HuH-7.5 (cell line): ENCODE data around the gene SND1.
"Not testable (repeated sequence)": the region's sequence is repeated elsewhere in the genome, so short reads cannot be mapped to it uniquely, and the experiment has no call there.

ENCODE experiments used
- DNase-seq: peaks from one replicate; pipeline ENCODE4 v3.0.0; 2011; ENCODE audit warnings: low spot score

SND1 gene

GRCh38 chr7:127962589-127963361, 310.8 kb downstream of the SND1 start:
- DNase-seq: no peak

- not testable (repeated sequence) for DNase-seq
These were observed 311.9 kb downstream of the SND1 start for GRCh38 chr7:127963850-127964249.

GRCh38 chr7:127967281-127967680, 315.3 kb downstream of the SND1 start:
- no peak for DNase-seq

- no peak for DNase-seq
These were observed 316.6 kb downstream of the SND1 start for GRCh38 chr7:127968547-127968946.

DNA sequence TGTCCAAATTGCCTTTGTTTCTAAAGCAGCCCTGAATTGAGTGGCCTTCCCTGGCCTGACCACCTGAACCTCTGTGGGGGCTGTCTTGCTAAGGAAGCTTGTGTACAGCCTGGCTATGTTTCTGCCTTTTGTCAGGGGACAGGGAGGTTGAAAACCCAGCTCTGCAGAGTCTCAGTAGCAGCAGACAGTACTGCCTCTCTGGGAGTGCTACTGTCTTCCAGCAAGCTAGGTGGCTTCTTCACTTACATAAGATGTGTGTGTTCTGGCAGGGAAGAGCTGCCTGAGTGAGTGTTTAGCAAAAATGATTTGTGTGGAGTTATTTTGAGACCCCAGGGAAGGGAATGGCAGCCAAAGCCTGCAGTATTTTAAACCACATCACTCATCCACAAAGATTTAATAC, 321.8 kb downstream of the SND1 start:
- no peak for DNase-seq

GRCh38 chr7:127974446-127975035, 322.5 kb downstream of the SND1 start:
- no peak for DNase-seq

- DNase-seq: no peak
These were observed 324.2 kb downstream of the SND1 start for GRCh38 chr7:127976056-127976737.

DNA sequence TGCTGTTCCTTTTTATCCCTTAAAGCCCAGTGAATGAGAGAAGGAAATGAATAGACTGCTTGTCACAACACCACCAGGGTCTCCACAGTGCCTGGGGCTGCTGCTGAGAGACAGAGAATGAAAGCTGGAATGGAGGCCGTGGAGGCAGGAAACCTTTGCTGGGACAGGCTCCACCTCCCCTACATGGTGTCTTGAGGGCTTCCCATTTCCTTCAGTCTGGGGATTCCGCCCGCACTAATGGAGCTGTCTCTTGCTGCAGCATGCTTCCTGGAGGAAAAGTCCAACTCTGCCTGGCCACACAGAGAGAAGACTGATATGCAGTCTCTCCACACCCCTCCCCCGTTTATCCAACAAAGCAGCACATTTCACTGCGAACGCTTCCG, 324.7 kb downstream of the SND1 start:
- DNase-seq: no peak

- no peak for DNase-seq
These were observed 326.4 kb downstream of the SND1 start for GRCh38 chr7:127978421-127978820.

GRCh38 chr7:127979113-127979727, 327.2 kb downstream of the SND1 start:
- DNase-seq: no peak

GRCh38 chr7:127979728-127980126, 327.7 kb downstream of the SND1 start:
- no peak for DNase-seq

- DNase-seq: no peak
These were observed 328.9 kb downstream of the SND1 start for GRCh38 chr7:127980901-127981300.

- no peak for DNase-seq
These were observed 330.0 kb downstream of the SND1 start for GRCh38 chr7:127981965-127982364.

- no peak for DNase-seq
These were observed 331.9 kb downstream of the SND1 start for GRCh38 chr7:127983804-127984332.

- no peak for DNase-seq
These were observed 334.9 kb downstream of the SND1 start for GRCh38 chr7:127986581-127987521.

GRCh38 chr7:127988751-127989150, 336.8 kb downstream of the SND1 start:
- no peak for DNase-seq

- DNase-seq: no peak
These were observed 341.3 kb downstream of the SND1 start for GRCh38 chr7:127993317-127993716.

GRCh38 chr7:127993987-127994386, 342.0 kb downstream of the SND1 start:
- DNase-seq: no peak

DNA sequence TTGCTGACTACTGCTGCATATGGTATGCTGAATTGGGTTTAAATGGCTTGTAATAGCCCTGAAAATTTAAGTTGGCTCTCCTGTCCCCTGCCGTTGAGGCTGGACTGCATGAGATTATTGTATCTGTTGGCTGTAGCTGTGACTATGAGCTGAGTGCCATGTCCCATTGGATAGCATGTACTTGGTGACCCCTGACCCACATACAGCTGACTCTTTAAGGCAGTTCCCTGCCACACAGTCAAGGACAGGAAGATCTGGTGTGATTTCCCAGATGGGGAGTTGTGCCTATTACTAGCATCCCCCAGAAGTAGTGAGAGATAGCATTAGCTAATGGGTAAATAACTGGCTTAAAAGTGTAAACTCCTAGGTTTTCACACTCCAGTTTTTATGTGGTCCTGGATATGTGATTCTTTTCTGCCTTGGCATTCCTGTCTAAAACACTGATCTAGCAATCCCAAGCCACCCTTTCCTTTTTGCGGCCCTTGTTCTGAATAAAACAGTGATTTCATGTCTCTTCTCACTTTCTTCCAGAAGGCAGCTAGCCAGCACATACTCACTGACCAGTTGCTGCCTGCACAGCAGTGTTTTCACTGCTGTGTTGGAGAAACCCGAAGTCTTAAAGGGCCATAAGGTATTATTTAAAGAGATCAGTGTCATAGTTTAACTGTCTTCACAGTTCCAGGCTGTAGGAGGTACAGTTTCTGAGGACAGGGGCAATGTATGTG, 343.3 kb downstream of the SND1 start:
- no peak for DNase-seq

DNA sequence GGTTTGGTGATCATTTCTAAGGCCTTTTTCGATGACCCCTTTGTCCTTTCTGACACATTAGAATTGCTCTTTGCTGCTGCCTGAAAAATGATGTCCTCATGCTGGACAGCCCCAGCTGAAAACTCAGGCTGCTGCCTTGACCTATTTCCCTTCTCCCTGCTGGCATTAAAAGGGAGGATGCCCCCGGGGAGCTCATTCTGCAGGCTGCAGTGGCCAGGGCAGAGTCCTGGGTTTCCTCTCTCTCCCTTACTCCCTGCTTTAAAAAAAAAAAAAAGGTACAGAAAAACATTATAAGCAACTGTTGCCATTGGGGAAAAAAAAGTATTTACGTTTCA, 343.9 kb downstream of the SND1 start:
- no peak for DNase-seq
